ENCODE measurements around the gene HSF2BP.
A peak's percentile ranks its signal among the peaks of the same experiment; 100 is the strongest.
"Not testable (repeated sequence)": the region's sequence is repeated elsewhere in the genome, so short reads cannot be mapped to it uniquely, and the experiment has no call there.

Gene HSF2BP

DNA sequence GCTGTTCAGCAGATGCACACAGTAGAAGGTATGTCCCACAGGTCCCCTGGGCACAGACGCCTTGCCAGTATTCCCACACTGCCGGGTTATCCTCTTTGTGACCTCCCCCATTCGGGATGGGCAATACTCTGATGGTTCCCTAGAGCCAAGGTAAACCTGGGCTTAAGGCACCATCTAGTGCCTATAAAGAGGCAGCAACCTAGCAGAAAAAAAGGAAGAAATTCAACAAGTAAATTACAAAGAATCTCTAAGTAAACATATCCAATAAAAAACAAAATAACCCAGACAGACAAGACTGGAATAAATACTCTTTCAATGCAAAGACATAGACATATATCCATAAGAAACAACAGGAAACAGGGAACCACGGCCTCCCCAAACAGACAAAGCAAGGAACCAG is 39.4 kb downstream of the HSF2BP start:
- no peaks in the 10 kb centered on the region for H3K36me3 ChIP-seq
- H3K4me3 ChIP-seq (ENCODE audit: low read depth, low read length) = no peak overlapping the region
- DNase-seq = no peak
- H3K9me3 ChIP-seq = no peaks in the 10 kb centered on the region
- H3K27me3 ChIP-seq = no peaks in the 10 kb centered on the region
- H3K4me1 ChIP-seq = peaks cover 2% of the 10 kb centered on the region; the same call in 1 of the 2 replicates
- TF ChIP-seq, protein P1, sequence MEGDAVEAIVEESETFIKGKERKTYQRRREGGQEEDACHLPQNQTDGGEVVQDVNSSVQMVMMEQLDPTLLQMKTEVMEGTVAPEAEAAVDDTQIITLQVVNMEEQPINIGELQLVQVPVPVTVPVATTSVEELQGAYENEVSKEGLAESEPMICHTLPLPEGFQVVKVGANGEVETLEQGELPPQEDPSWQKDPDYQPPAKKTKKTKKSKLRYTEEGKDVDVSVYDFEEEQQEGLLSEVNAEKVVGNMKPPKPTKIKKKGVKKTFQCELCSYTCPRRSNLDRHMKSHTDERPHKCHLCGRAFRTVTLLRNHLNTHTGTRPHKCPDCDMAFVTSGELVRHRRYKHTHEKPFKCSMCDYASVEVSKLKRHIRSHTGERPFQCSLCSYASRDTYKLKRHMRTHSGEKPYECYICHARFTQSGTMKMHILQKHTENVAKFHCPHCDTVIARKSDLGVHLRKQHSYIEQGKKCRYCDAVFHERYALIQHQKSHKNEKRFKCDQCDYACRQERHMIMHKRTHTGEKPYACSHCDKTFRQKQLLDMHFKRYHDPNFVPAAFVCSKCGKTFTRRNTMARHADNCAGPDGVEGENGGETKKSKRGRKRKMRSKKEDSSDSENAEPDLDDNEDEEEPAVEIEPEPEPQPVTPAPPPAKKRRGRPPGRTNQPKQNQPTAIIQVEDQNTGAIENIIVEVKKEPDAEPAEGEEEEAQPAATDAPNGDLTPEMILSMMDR (IDR thresholded peaks at IDR 0.05; ENCODE audit: low read depth, low read length) = peak; percentile 51

DNA sequence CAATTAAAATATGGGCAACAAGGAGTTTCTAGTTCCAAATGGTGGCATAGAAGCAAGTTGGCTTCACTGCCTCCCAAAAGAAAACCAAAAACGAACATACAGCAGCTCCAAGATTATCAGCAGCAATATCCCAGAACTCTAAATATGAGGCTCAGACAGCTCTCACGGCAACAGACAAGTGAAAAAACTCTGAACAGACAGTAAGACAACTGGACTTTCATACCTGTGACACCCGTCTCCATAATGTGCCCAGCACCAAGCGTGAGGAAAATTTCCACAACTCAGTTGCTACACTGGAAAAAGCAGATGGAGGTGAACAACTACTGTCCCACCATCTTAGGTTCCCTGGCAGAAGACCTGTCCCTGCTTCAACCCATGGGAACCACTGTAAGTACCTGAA is 39.9 kb downstream of the HSF2BP start:
- Histone ChIP-seq H3K4me3 (ENCODE audit: low read depth, low read length) (no peak overlapping the region), H3K27me3 (no peaks in the 10 kb centered on the region), H3K9me3 (no peaks in the 10 kb centered on the region), H3K4me1 (no peaks in the 10 kb centered on the region), H3K36me3 (no peaks in the 10 kb centered on the region)
- DNase-seq = no peak
- TF ChIP-seq, protein P1 (IDR thresholded peaks at IDR 0.05; ENCODE audit: low read depth, low read length) = no peak

DNA sequence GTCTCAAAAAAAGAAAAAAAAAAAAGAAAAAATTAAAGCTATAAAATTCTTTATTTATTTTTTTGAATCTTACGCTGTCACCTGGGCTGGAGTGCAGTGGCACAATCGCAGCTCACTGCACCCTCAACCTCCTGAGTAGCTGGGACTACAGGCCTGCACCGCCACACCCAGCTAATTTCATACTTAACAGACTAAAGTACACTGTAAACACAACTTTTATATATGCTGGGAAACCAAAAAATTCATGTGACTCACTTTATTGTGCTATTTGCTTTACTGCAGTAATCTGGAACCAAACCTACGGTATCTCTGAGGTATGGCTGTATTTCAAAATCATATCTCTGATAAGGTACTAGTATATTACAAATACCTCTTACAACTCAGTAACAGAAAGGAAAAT is 40.3 kb downstream of the HSF2BP start:
- Histone ChIP-seq H3K4me3 (ENCODE audit: low read depth, low read length) (no peak overlapping the region), H3K4me1 (no peaks in the 10 kb centered on the region), H3K9me3 (no peaks in the 10 kb centered on the region), H3K36me3 (no peaks in the 10 kb centered on the region), H3K27me3 (no peaks in the 10 kb centered on the region)
- TF ChIP-seq, protein P1 (IDR thresholded peaks at IDR 0.05; ENCODE audit: low read depth, low read length) = no peak
- DNase-seq = no peak

DNA sequence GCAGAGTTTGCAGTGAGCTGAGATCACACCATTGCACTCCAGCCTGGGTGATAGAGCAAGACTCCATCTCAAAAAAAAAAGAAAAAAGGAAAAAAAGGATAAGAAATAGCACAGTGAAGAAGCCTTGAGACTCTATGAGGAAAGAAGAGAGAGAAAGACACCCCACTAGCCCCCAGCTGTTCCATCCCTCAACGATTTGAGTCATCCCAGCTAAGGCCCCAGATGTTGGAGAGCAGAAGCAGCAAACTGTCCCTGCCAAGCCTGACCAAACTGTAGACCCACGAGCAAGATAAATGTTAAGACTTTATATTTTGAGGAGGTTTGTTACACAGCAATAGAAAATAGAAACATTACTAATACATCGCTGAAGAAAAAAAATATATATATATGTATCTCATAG is 42.4 kb downstream of the HSF2BP start:
- not testable (repeated sequence) for DNase-seq; H3K9me3 ChIP-seq; H3K36me3 ChIP-seq; H3K27me3 ChIP-seq; H3K4me1 ChIP-seq; H3K4me3 ChIP-seq (ENCODE audit: low read depth, low read length)

DNA sequence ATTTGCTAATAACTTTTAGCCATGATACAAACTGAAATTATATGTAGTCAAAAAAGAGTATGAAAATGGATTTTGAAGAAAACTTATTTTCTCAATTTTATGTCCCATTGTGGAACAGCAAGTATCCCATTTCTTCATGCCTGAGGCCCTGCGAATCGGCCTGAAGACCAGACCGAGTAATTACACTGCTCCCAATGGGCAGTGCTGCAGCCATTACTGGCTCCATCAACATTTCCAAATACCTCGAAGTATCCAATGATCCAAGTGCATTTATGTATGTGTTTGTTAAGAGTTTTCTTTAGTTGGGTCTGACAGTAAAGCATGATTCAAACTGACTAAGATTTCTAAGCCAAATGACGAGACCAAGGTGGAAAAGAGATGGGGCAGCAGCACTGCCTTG is 44.4 kb downstream of the HSF2BP start:
- Histone ChIP-seq H3K36me3 (no peaks in the 10 kb centered on the region), H3K4me1 (peaks cover 11% of the 10 kb centered on the region), H3K4me3 (ENCODE audit: low read depth, low read length) (no peak overlapping the region), H3K9me3 (no peaks in the 10 kb centered on the region), H3K27me3 (no peaks in the 10 kb centered on the region)
- DNase-seq = no peak
- TF ChIP-seq, protein P1 (IDR thresholded peaks at IDR 0.05; ENCODE audit: low read depth, low read length) = no peak

DNA sequence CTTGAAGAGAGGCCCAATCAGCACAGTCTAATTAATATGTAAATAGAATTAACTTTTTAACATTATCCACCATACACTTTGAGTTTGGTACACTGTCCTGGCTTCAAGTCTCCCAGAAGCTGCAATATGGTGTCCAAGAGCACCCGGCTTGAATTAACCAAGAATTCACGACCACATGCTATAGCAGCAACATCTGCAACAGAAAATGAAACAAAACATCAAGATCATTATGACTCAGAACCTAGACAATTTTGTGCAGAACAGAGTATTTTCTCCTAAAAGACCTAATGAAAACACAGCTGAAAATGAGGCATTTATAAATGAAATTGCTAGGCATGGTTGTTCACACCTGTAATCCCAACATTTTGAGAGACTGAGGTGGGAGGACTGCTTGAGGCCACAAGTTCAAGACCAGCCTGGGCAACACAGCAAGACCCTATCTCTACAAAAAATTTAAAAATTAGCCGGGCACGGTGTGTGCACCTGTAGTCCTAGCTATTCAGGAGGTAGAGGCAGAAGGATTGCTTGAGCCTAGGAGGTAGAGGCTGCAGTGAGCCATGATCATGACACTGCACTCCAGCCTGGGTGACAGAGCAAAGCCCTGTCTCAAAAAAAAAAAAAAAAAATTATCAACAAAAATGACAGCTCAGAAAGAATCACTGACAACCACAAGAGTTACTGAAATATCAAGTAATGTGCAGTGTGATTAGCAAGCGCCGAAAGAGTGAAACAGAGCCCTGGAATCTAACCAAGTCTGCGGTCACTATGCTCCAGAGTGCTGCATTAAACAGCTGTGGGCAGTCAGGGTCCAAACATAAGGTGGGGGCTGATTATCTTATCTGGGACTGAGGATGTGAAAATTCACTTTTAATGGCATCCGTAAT is 45.3 kb downstream of the HSF2BP start:
- H3K4me3 ChIP-seq (ENCODE audit: low read depth, low read length) = no peak overlapping the region
- TF ChIP-seq, protein P1 (IDR thresholded peaks at IDR 0.05; ENCODE audit: low read depth, low read length) = no peak

More for the DNA sequence above, 45.3 kb downstream of the HSF2BP start:
- no peaks in the 10 kb centered on the region for H3K9me3 ChIP-seq
- H3K27me3 ChIP-seq = no peaks in the 10 kb centered on the region
- no peaks in the 10 kb centered on the region for H3K36me3 ChIP-seq
- DNase-seq = no peak
- H3K4me1 ChIP-seq = peaks cover 14% of the 10 kb centered on the region
